Mucosa of rectum (tissue), 2 donors: ENCODE measurements around the gene GMPPA.

Experiments used
- H3K27ac ChIP-seq, 2 donors: one replicate each; pipeline ENCODE4 v1.7.0; 2013; ENCODE audit warnings: inconsistent platforms in 2 of 2, low read depth in 2 of 2, low read length in 2 of 2
- H3K27me3 ChIP-seq, 2 donors: one replicate each; pipeline ENCODE4 v1.7.0; 2013; ENCODE audit warnings: low read length in 2 of 2; ENCODE audit not compliant: control insufficient read depth in 2 of 2, insufficient read depth in 2 of 2
- H3K36me3 ChIP-seq, 2 donors: one replicate each; pipeline ENCODE4 v1.7.0; 2013; ENCODE audit warnings: low read length in 2 of 2; ENCODE audit not compliant: control insufficient read depth in 2 of 2, insufficient read depth in 2 of 2
- H3K4me1 ChIP-seq, 2 donors: one replicate each; pipeline ENCODE4 v1.7.0; 2013; ENCODE audit warnings: low read length in 2 of 2, mild to moderate bottlenecking in 1 of 2; ENCODE audit not compliant: control insufficient read depth in 2 of 2, insufficient read depth in 2 of 2
- H3K4me3 ChIP-seq, 2 donors: one replicate each; pipeline ENCODE4 v1.7.0; 2013; ENCODE audit warnings: low read length in 2 of 2
- H3K9ac ChIP-seq, 2 donors: one replicate each; pipeline ENCODE4 v1.7.0; 2013; ENCODE audit warnings: low read length in 2 of 2, low read depth in 1 of 2, mild to moderate bottlenecking in 1 of 2
- H3K9me3 ChIP-seq, 2 donors: one replicate each; pipeline ENCODE4 v1.7.0; 2013; ENCODE audit warnings: low read length in 2 of 2; ENCODE audit not compliant: control insufficient read depth in 2 of 2
- donor health status: healthy.
- donor health status: Normal muscosa, but diverticular disease.

The GMPPA gene

GRCh38 chr2:219486380-219486959 is 12.2 kb upstream of the GMPPA start:
- Histone ChIP-seq H3K4me3 (no peak overlapping the region), H3K36me3 (no peaks in the 10 kb centered on the region), H3K4me1 (peaks cover 4 to 6% of the 10 kb centered on the region in 2 donors), H3K9ac (no peak overlapping the region), H3K27ac (no peak overlapping the region), H3K27me3 (peaks cover 22 to 43% of the 10 kb centered on the region in 2 donors), H3K9me3 (no peaks in the 10 kb centered on the region)

GRCh38 chr2:219488149-219488843 is 10.4 kb upstream of the GMPPA start:
- H3K4me1 ChIP-seq: peaks cover 4 to 6% of the 10 kb centered on the region in 2 donors
- no peak overlapping the region for H3K9ac ChIP-seq
- no peak overlapping the region for H3K27ac ChIP-seq
- H3K4me3 ChIP-seq: no peak overlapping the region
- no peaks in the 10 kb centered on the region for H3K36me3 ChIP-seq
- no peaks in the 10 kb centered on the region for H3K9me3 ChIP-seq
- H3K27me3 ChIP-seq: peaks cover 22 to 31% of the 10 kb centered on the region in 2 donors

- no peak overlapping the region for H3K9ac ChIP-seq
- peaks cover 4 to 6% of the 10 kb centered on the region in 2 donors for H3K4me1 ChIP-seq
- no peaks in the 10 kb centered on the region for H3K36me3 ChIP-seq
- H3K27ac ChIP-seq: no peak overlapping the region
- peaks cover 22 to 30% of the 10 kb centered on the region in 2 donors for H3K27me3 ChIP-seq
- no peak overlapping the region for H3K4me3 ChIP-seq
- no peaks in the 10 kb centered on the region for H3K9me3 ChIP-seq
Measured at GRCh38 chr2:219488844-219489194, 9.9 kb upstream of the GMPPA start.

GRCh38 chr2:219489315-219489714 is 9.4 kb upstream of the GMPPA start:
- peaks cover 19 to 30% of the 10 kb centered on the region in 2 donors for H3K27me3 ChIP-seq
- H3K27ac ChIP-seq: no peak overlapping the region
- peaks cover 1 to 2% of the 10 kb centered on the region in 2 donors for H3K4me1 ChIP-seq
- H3K9ac ChIP-seq: no peak overlapping the region
- H3K4me3 ChIP-seq: no peak overlapping the region
- no peaks in the 10 kb centered on the region for H3K36me3 ChIP-seq
- H3K9me3 ChIP-seq: no peaks in the 10 kb centered on the region

- no peak overlapping the region for H3K27ac ChIP-seq
- H3K9me3 ChIP-seq: no peaks in the 10 kb centered on the region
- H3K27me3 ChIP-seq: peaks cover 24 to 33% of the 10 kb centered on the region in 2 donors
- no peak overlapping the region for H3K9ac ChIP-seq
- no peaks in the 10 kb centered on the region for H3K36me3 ChIP-seq
- H3K4me3 ChIP-seq: no peak overlapping the region
- H3K4me1 ChIP-seq: no peaks in the 10 kb centered on the region
Measured at GRCh38 chr2:219490186-219490585, 8.5 kb upstream of the GMPPA start.

GRCh38 chr2:219490600-219491130 is 8.0 kb upstream of the GMPPA start:
- H3K4me3 ChIP-seq: no peak overlapping the region
- no peak overlapping the region for H3K9ac ChIP-seq
- H3K9me3 ChIP-seq: no peaks in the 10 kb centered on the region
- no peak overlapping the region for H3K27ac ChIP-seq
- H3K36me3 ChIP-seq: no peaks in the 10 kb centered on the region
- H3K27me3 ChIP-seq: peaks cover 24 to 31% of the 10 kb centered on the region in 2 donors
- peaks cover 0 to 2% of the 10 kb centered on the region in 2 donors for H3K4me1 ChIP-seq

- no peaks in the 10 kb centered on the region for H3K9me3 ChIP-seq
- peaks cover 28 to 31% of the 10 kb centered on the region in 2 donors for H3K27me3 ChIP-seq
- no peak overlapping the region for H3K27ac ChIP-seq
- H3K9ac ChIP-seq: no peak overlapping the region
- no peak overlapping the region for H3K4me3 ChIP-seq
- peaks cover 0 to 2% of the 10 kb centered on the region in 2 donors for H3K4me1 ChIP-seq
- H3K36me3 ChIP-seq: no peaks in the 10 kb centered on the region
Measured at GRCh38 chr2:219491278-219491963, 7.3 kb upstream of the GMPPA start.

GRCh38 chr2:219492575-219492974 is 6.1 kb upstream of the GMPPA start:
- Histone ChIP-seq H3K27me3 (peaks cover 30 to 36% of the 10 kb centered on the region in 2 donors), H3K4me3 (no peak overlapping the region), H3K36me3 (no peaks in the 10 kb centered on the region), H3K4me1 (peaks cover 9 to 11% of the 10 kb centered on the region in 2 donors), H3K27ac (no peak overlapping the region), H3K9me3 (no peaks in the 10 kb centered on the region), H3K9ac (no peak overlapping the region)

GRCh38 chr2:219493086-219493485 is 5.6 kb upstream of the GMPPA start:
- peaks cover 30 to 36% of the 10 kb centered on the region in 2 donors for H3K27me3 ChIP-seq

GRCh38 chr2:219494952-219495530 is 3.6 kb upstream of the GMPPA start:
- H3K9ac ChIP-seq: no peak overlapping the region
- H3K27me3 ChIP-seq: peaks cover 30 to 36% of the 10 kb centered on the region in 2 donors
- H3K9me3 ChIP-seq: no peaks in the 10 kb centered on the region
- no peak overlapping the region for H3K4me3 ChIP-seq
- H3K4me1 ChIP-seq: peaks cover 14 to 24% of the 10 kb centered on the region in 2 donors
- no peaks in the 10 kb centered on the region for H3K36me3 ChIP-seq
- no peak overlapping the region for H3K27ac ChIP-seq

More at GRCh38 chr2:219493086-219493485, 5.6 kb upstream of the GMPPA start:
- H3K9me3 ChIP-seq: no peaks in the 10 kb centered on the region
- peaks cover 12 to 14% of the 10 kb centered on the region in 2 donors for H3K4me1 ChIP-seq
- H3K9ac ChIP-seq: no peak overlapping the region
- H3K36me3 ChIP-seq: no peaks in the 10 kb centered on the region
- no peak overlapping the region for H3K4me3 ChIP-seq
- H3K27ac ChIP-seq: no peak overlapping the region
